ENCODE measurements around the gene RGL1.
A peak's percentile ranks its signal among the peaks of the same experiment; 100 is the strongest.
"Not testable (repeated sequence)": the region's sequence is repeated elsewhere in the genome, so short reads cannot be mapped to it uniquely, and the experiment has no call there.

The RGL1 gene

GRCh38 chr1:183804916-183805841 is at the start of gene RGL1:
Gene RGL1, plus strand, starts transcription at chr1:183805120. Its CDS starts 178 bp downstream, at chr1:183805298.
- peak in 1 of 2 donors; percentile 10 for DNase-seq (ENCODE audit: low read depth in 2 of 2)

DNA sequence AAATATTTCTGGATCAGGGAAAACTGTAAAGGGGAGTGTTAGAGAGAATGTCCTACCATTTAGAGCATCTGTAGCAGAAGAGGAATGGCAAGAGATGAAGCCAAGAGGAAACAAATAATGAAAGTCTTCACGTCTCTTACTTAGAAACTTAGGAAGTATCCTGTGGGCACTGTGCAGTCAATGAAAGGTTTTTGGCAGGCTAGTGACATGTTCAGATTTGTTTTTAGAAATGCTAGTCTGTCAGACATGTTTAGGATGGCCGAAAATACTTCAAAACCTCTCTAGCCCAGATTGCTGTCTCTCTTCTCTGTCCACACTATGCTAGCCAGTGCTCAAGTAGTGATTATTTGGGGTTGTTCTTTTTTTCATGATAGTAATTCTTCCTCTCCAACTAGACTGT is 48.6 kb upstream of the RGL1 start:
- DNase-seq (ENCODE audit: low read depth in 2 of 2): no peak

GRCh38 chr1:183757061-183757460 is 47.9 kb upstream of the RGL1 start:
- DNase-seq (ENCODE audit: low read depth in 2 of 2): no peak

DNA sequence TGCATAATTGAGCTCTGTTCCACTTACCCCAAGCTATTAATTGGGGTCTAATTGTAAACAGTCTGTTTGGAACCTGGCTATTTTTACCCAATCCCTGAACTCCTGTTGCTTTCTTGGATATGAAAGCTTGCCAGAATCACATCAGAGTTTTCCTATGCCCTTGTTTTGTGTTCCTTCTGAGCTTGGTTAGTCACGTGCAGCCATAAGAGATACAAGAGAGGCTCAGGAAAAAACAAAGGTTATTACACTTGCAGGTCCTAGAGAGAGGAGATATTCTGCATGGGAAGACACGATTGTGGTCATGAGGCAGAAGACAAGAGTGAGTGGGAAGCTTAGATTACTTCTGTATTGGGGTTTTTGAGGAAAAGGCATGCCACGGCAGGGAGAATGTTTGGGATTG is 46.0 kb upstream of the RGL1 start:
- DNase-seq (ENCODE audit: low read depth in 2 of 2): no peak

GRCh38 chr1:183760661-183761060 is 44.3 kb upstream of the RGL1 start:
- DNase-seq (ENCODE audit: low read depth in 2 of 2): no peak

DNA sequence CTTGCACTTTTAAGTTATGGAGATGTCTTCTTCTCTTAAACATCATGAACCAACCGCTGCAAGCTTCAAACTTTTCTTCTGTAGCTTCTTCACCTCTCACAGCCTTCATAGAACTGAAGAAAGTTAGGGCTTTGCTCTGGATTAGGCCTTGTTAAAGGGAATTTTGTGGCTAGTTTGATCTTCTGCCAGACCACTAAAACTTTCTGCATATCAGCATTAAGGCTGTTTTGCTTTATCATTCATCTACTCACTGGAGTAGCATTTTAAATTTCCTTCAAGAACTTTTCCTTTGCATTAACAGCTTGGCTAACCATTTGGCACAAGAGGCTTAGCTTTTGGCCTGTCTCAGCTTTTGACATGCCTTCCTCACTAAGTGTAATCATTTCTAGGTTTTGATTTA is 43.0 kb upstream of the RGL1 start:
- DNase-seq (ENCODE audit: low read depth in 2 of 2): no peak

DNA sequence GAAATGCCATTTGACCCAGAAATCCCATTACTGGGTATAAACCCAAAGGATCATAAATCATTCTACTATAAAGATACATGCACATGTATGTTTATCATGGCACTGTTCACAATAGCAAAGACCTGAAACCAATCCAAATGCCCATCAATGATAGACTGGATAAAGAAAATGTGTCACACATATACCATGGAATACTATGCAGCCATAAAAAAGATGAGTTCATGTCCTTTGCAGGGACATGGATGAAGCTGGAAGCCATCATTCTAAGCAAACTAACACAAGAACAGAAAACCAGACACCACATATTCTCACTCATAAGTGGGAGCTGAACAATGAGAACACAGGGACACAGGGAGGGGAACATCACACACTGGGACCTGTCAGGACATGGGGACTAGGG is 42.1 kb upstream of the RGL1 start:
- not testable (repeated sequence) for DNase-seq (ENCODE audit: low read depth in 2 of 2)

DNA sequence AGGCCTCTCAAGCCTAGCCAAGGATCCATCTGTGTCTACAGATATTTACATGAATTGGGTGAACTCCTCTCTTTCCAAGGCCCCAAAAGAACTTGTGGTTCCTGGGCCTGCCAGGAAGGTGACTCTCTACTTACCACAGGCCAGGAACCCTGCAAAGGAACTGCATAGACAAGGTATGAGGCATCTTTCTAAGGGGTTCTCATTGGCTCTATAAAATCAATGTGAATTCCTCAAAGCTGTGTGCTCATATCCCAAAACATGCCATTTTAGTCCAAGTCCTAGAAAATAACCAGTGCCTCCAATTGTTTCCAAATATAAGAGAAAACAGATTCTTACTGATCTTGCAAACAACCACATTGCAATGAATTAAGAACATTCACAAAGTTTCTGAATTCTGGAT is 39.9 kb upstream of the RGL1 start:
- DNase-seq (ENCODE audit: low read depth in 2 of 2): no peak

DNA sequence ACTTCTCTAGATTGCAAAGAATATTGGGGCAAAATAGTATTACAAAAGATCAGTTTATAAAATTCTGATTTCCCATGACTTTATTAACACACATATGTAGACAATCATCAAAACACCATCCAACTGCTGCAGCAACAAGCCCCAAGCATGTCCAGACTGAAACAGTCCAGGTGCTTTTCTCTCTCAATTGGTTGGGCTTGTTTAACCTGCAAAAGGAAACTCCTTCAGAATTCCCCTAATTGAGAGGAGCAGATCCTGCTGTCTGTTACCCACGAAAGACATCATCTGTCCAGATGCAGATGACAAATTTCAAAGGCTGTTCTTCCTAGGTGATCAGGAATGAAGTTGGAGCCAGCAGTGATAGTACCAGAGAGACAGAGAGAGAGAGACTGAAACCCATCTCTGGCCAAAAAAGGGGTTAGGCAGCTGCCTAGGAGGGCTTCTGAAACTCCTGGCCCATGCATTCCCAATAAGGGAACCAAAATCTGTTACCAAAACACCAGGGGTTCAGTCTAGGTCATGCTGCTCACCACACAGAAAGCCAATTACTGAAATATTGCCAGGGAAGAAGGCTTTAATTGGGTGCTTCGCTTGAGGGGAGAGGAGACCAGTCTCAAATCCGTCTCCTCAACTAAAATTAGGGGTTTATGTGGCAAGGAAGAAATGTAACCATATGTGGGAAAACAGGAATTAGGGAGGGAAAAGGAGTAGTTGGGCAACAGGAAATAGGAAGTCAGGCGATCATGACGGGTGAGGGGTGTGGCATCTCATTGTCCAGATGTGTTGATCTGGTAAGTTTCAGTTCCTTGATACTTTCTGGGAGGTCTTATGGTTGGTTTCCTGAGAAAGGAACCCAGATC is 34.7 kb upstream of the RGL1 start:
- no peak for DNase-seq (ENCODE audit: low read depth in 2 of 2)

GRCh38 chr1:183770816-183771128 is 34.1 kb upstream of the RGL1 start:
- DNase-seq (ENCODE audit: low read depth in 2 of 2): no peak

DNA sequence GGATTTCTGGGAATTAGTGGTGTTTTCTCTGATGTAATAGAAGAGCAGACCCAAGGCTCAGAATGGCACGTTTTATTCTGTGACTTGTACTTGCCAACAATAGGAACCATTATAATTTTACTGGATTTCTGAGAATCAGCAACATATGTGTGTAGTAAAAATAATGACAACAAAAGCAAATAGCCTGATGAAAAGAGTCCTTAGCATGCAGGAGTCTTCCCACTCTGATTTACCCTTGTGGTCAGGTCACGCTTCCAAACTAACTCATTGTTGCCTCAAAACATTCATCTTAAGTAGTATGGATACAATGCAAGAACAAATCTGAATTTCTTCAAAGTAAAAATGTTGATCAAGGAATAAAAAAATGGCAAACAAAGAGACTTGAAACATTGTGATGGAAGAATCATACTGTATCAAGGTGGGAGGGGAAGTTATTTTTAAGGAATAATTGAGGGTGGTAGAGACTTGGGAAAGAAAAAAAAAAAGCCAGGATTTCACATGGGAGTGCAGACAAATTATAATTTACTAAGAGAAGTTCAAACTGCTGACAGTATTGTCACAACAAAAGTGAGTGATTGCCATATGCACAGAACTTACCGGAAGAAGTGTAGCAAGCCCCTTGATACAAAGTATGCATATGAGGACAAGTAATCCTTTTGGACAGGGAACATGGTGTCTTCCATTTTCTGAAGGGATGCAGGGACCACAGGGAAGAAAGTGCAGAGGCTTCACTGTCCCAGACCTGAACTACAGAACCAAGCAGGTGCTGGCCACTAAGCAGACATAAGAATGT is 31.2 kb upstream of the RGL1 start:
- DNase-seq (ENCODE audit: low read depth in 2 of 2): no peak

GRCh38 chr1:183774938-183775337 is 30.0 kb upstream of the RGL1 start:
- no peak for DNase-seq (ENCODE audit: low read depth in 2 of 2)

- no peak for DNase-seq (ENCODE audit: low read depth in 2 of 2)
Measured at GRCh38 chr1:183776731-183777130, 28.2 kb upstream of the RGL1 start.

- DNase-seq (ENCODE audit: low read depth in 2 of 2): no peak
Measured at GRCh38 chr1:183777328-183777727, 27.6 kb upstream of the RGL1 start.

DNA sequence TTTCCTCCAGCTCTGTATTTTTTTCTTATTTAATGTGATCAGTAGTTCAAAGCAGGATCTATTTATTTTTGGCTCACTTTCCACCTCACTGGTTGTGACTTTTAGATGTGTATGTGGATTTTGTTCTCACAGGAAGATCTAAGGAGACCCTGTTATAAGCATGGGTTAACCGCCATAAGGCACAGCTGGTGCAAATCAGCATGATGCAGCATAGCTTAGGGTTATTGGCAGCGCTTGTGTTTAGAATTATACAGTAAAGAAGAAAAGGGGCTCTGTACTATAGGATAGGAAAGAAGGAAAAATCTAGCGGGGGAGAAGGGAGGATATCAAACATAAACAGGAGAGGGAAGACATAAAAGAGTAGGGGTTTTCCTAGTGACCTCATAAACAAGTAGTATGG is 26.9 kb upstream of the RGL1 start:
- DNase-seq (ENCODE audit: low read depth in 2 of 2): no peak

DNA sequence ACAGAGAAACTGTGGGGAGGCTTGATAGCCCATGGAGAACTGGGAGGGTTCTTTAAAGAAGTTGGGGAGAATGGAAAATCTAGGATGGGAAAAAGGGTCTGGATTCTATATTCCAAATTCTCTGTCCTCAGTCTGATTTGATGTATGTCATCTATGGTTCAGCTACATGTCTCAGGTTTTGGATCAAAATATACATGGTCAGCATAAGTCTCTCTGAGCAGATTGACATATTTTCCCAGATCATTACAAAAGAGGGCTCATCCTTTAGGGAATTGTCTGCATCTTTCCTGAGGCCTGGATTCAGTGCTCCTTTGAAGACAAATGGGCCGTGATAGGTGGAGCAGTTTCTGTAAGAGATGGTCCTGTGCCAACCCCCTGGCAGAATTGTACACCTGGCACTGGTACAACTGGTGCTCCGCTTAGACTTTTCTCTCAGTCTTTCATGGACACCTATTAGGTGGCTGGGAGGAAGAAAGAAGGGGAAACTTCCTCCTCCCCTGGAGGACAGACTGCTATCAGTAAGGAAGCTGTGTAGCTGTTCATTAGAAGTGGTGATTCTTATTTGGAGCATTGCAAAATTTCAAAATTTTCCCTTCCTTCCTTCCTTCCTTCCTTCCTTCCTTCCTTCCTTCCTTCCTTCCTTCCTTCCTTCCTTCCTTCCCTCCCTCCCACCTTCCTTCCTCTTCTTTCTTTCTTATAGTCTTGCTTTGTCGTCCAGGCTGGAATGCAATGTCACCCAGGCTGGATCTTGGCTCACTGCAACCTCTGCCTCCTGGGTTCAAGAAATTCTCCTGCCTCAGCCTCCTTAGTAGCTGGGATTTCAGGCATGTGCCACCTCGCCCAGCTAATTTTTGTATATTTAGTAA is 26.1 kb upstream of the RGL1 start:
- DNase-seq (ENCODE audit: low read depth in 2 of 2): no peak

DNA sequence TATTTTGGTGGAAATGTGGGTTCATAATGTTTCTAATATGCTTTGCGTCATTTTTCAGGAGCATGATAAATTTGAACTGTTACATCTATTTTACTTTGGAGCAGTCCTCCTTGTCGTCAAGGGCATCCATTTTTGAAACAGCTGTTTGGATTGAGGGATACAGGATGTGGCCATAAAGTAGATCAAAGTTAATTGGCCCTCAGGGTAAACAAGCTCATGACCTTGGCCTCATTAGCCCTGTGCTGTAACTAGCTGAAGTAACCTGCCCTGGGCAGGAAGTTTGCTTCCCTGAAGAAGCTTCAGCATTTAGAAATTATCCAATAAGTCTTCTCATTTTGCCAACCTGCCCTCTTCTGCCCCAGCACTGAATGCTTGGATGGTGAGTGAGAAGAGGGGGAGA is 24.8 kb upstream of the RGL1 start:
- no peak for DNase-seq (ENCODE audit: low read depth in 2 of 2)

GRCh38 chr1:183780757-183781156 is 24.2 kb upstream of the RGL1 start:
- DNase-seq (ENCODE audit: low read depth in 2 of 2): no peak

DNA sequence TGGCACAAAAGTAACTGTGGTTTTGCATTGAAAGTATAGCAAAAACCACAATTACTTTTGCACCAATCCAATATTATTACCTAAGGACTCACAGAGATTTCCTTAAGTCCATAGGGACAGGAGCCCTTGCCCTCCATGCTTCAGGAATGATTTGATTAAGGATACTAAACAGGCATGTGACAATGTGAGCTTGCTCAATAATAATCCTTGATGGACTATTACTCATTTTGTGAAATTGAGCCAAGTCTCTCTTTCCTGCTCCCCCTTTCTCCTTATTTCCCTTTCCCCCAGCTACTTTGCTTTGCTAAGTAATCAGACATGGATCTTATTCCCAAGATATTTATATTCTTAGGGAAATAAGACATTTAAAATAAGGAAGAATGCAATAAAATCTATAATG is 21.6 kb upstream of the RGL1 start:
- DNase-seq (ENCODE audit: low read depth in 2 of 2): no peak

- DNase-seq (ENCODE audit: low read depth in 2 of 2): no peak
Measured at GRCh38 chr1:183783767-183784637, 20.9 kb upstream of the RGL1 start.

Measured in stimulated activated CD8-positive, alpha-beta memory T cell treated with anti-CD3 and anti-CD28 coated beads, Interleukin-15, amount 100 ng/mL, for 48 hours (primary cell).